ENCODE measurements around the gene OVCH1. TPM values are rescaled to one million over a fixed set of nuclear protein-coding genes. Genes with fewer than 3 reads are reported as not detected.
"Not testable (repeated sequence)": the region's sequence is repeated elsewhere in the genome, so short reads cannot be mapped to it uniquely, and the experiment has no call there.

OVCH1 gene
- polyA plus RNA-seq, 2 donors, result 0.01 to 0.02 TPM

- 74 to 79% methylated on average over 3 of the region's 3 CpGs for WGBS, 2 donors
- Histone ChIP-seq H3K27me3 (ENCODE audit: control insufficient read depth in 1 of 2, insufficient read depth in 2 of 2, low read length in 2 of 2) (no peaks in the 10 kb centered on the region), H3K27ac (ENCODE audit: low read depth in 2 of 2, low read length in 1 of 2) (no peak overlapping the region), H3K9me3 (ENCODE audit: control insufficient read depth in 2 of 2, insufficient read depth in 1 of 2, low read depth in 1 of 2, low read length in 1 of 2) (no peaks in the 10 kb centered on the region), H3K4me3 (ENCODE audit: low read depth in 1 of 2, low read length in 2 of 2) (no peak overlapping the region), H3K36me3 (ENCODE audit: control insufficient read depth in 2 of 2, insufficient read depth in 2 of 2, low read length in 1 of 2) (no peaks in the 10 kb centered on the region), H3K4me1 (ENCODE audit: control insufficient read depth in 2 of 2, insufficient read depth in 2 of 2, low read length in 1 of 2) (no peaks in the 10 kb centered on the region)
Measured at GRCh38 chr12:29396774-29397173, 100.7 kb downstream of the OVCH1 start.

DNA sequence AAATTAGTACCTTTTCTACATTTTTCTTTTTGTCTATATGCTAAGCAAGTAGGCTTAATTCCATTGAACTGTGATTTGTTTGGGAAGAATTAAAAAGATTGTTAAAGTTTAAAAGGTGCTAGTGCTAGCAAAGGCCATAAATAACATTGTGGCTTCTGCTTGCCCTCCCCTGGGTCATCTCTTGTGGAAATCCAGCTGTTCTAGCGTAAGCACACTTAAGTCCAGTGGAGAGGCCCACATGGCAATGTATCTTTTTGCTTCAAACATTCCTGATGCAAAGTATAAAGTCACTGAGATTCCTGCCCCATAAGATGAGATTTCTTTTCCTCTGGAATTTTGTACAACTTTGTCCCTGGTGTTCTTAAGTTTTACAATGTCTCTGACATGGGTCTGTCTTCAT, 102.1 kb downstream of the OVCH1 start:
- Histone ChIP-seq H3K9me3 (ENCODE audit: control insufficient read depth in 2 of 2, insufficient read depth in 1 of 2, low read depth in 1 of 2, low read length in 1 of 2) (no peaks in the 10 kb centered on the region), H3K27me3 (ENCODE audit: control insufficient read depth in 1 of 2, insufficient read depth in 2 of 2, low read length in 2 of 2) (no peaks in the 10 kb centered on the region), H3K36me3 (ENCODE audit: control insufficient read depth in 2 of 2, insufficient read depth in 2 of 2, low read length in 1 of 2) (no peaks in the 10 kb centered on the region), H3K4me1 (ENCODE audit: control insufficient read depth in 2 of 2, insufficient read depth in 2 of 2, low read length in 1 of 2) (no peaks in the 10 kb centered on the region), H3K4me3 (ENCODE audit: low read depth in 1 of 2, low read length in 2 of 2) (no peak overlapping the region), H3K27ac (ENCODE audit: low read depth in 2 of 2, low read length in 1 of 2) (no peak overlapping the region)
- WGBS, 2 donors, result 83 to 88% methylated on average over 1 of the region's 1 CpG

DNA sequence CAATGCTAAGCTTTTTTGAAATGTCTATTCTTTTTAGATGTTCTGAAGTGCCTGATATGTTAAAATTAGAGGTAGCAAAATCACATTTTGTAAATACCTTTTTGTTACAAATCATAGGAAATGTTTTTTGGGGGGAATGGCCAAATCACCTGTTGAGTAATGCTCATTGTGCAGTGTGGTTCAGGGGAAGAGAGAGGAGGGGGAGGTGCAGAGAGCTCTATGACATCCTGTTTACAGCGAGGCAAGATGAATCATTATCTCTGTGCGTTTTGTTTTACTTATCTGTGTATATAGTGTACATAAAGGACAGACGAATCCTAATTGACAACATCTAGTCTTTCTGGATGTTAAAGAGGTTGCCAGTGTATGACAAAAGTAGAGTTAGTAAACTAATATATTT, 107.1 kb downstream of the OVCH1 start:
- not testable (repeated sequence) for H3K9me3 ChIP-seq (ENCODE audit: control insufficient read depth in 2 of 2, insufficient read depth in 1 of 2, low read depth in 1 of 2, low read length in 1 of 2); H3K27me3 ChIP-seq (ENCODE audit: control insufficient read depth in 1 of 2, insufficient read depth in 2 of 2, low read length in 2 of 2)
- WGBS, 2 donors, result 40 to 50% methylated on average over 3 of the region's 3 CpGs

DNA sequence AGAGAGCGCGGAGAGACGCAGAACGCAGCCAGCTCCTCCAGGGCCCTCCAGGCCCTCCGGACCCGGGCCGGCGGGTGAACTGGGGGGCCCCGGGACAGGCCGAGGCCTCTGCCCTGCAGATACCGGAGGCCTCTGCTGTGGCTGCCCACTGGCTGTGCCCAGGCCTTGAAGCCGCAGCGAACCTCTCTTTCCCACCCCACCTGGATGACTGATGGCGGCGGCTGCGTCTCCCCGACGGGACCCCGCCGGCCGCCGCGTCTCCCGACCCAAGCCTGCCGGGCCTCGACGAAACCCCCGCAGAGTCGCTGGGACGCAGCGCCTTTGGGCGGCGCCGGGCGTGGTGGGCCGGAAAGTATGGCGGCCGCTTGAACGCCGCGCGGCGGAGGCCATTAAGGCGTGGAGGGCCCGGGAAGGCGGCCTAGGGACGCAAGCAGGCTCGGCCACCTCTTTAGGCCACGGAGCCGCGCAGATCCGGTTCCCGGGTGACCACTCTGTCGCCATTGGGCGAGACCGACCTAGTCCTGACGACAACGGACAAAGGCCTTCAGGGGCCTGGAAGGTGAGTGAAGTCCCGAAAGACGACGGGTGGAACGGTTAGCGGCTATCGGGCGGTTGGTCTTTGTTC, 108.1 kb downstream of the OVCH1 start:
- no peaks in the 10 kb centered on the region for H3K27me3 ChIP-seq (ENCODE audit: control insufficient read depth in 1 of 2, insufficient read depth in 2 of 2, low read length in 2 of 2)
- no peak overlapping the region for H3K27ac ChIP-seq (ENCODE audit: low read depth in 2 of 2, low read length in 1 of 2)
- WGBS, 2 donors, result 92 to 96% methylated on average over 54 to 65 of the region's 65 CpGs
- H3K36me3 ChIP-seq (ENCODE audit: control insufficient read depth in 2 of 2, insufficient read depth in 2 of 2, low read length in 1 of 2), result no peaks in the 10 kb centered on the region
- H3K4me1 ChIP-seq (ENCODE audit: control insufficient read depth in 2 of 2, insufficient read depth in 2 of 2, low read length in 1 of 2), result no peaks in the 10 kb centered on the region
- no peak overlapping the region for H3K4me3 ChIP-seq (ENCODE audit: low read depth in 1 of 2, low read length in 2 of 2)
- no peaks in the 10 kb centered on the region for H3K9me3 ChIP-seq (ENCODE audit: control insufficient read depth in 2 of 2, insufficient read depth in 1 of 2, low read depth in 1 of 2, low read length in 1 of 2)

More for the DNA sequence above, 107.1 kb downstream of the OVCH1 start:
- not testable (repeated sequence) for H3K4me1 ChIP-seq (ENCODE audit: control insufficient read depth in 2 of 2, insufficient read depth in 2 of 2, low read length in 1 of 2); H3K36me3 ChIP-seq (ENCODE audit: control insufficient read depth in 2 of 2, insufficient read depth in 2 of 2, low read length in 1 of 2); H3K4me3 ChIP-seq (ENCODE audit: low read depth in 1 of 2, low read length in 2 of 2); H3K27ac ChIP-seq (ENCODE audit: low read depth in 2 of 2, low read length in 1 of 2)

GRCh38 chr12:29386084-29386680, 111.3 kb downstream of the OVCH1 start:
- H3K36me3 ChIP-seq (ENCODE audit: control insufficient read depth in 2 of 2, insufficient read depth in 2 of 2, low read length in 1 of 2); H3K27ac ChIP-seq (ENCODE audit: low read depth in 2 of 2, low read length in 1 of 2); H3K9me3 ChIP-seq (ENCODE audit: control insufficient read depth in 2 of 2, insufficient read depth in 1 of 2, low read depth in 1 of 2, low read length in 1 of 2); H3K27me3 ChIP-seq (ENCODE audit: control insufficient read depth in 1 of 2, insufficient read depth in 2 of 2, low read length in 2 of 2); H3K4me1 ChIP-seq (ENCODE audit: control insufficient read depth in 2 of 2, insufficient read depth in 2 of 2, low read length in 1 of 2); H3K4me3 ChIP-seq (ENCODE audit: low read depth in 1 of 2, low read length in 2 of 2): not testable (repeated sequence)
- 97% methylated on average over 34 to 36 of the region's 36 CpGs for WGBS, 2 donors

- not testable (repeated sequence) for H3K4me3 ChIP-seq (ENCODE audit: low read depth in 1 of 2, low read length in 2 of 2); H3K36me3 ChIP-seq (ENCODE audit: control insufficient read depth in 2 of 2, insufficient read depth in 2 of 2, low read length in 1 of 2); H3K27me3 ChIP-seq (ENCODE audit: control insufficient read depth in 1 of 2, insufficient read depth in 2 of 2, low read length in 2 of 2); H3K27ac ChIP-seq (ENCODE audit: low read depth in 2 of 2, low read length in 1 of 2); H3K9me3 ChIP-seq (ENCODE audit: control insufficient read depth in 2 of 2, insufficient read depth in 1 of 2, low read depth in 1 of 2, low read length in 1 of 2); H3K4me1 ChIP-seq (ENCODE audit: control insufficient read depth in 2 of 2, insufficient read depth in 2 of 2, low read length in 1 of 2)
- 95% methylated on average over 14 to 17 of the region's 17 CpGs for WGBS, 2 donors
Measured at GRCh38 chr12:29385194-29385593, 112.3 kb downstream of the OVCH1 start.

DNA sequence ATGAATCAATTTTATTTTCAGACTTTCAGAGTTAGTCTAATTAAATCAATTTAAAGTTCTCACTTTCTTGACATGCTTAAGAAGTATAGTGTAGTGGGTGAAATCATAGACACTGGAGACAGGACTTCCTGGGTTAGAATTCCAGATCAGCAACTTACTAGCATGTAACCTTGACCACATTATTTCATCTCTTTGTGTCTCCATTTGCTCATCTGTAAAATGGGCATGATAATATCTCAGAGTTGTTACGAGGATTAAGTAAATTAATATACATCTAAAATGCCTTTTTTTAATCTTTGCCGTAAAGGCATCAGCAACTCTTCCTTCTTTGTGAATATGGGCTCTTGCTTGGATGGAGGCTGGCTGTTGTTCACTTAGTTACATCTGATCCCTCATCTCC, 115.2 kb downstream of the OVCH1 start:
- Histone ChIP-seq H3K36me3 (ENCODE audit: control insufficient read depth in 2 of 2, insufficient read depth in 2 of 2, low read length in 1 of 2) (no peaks in the 10 kb centered on the region), H3K4me3 (ENCODE audit: low read depth in 1 of 2, low read length in 2 of 2) (no peak overlapping the region), H3K27me3 (ENCODE audit: control insufficient read depth in 1 of 2, insufficient read depth in 2 of 2, low read length in 2 of 2) (no peaks in the 10 kb centered on the region), H3K27ac (ENCODE audit: low read depth in 2 of 2, low read length in 1 of 2) (no peak overlapping the region), H3K4me1 (ENCODE audit: control insufficient read depth in 2 of 2, insufficient read depth in 2 of 2, low read length in 1 of 2) (no peaks in the 10 kb centered on the region), H3K9me3 (ENCODE audit: control insufficient read depth in 2 of 2, insufficient read depth in 1 of 2, low read depth in 1 of 2, low read length in 1 of 2) (no peaks in the 10 kb centered on the region)
- WGBS, 2 donors, result 96 to 100% methylated on average over 2 of the region's 2 CpGs

- WGBS, 2 donors, result 0% methylated on average over 55 of the region's 55 CpGs
- H3K27me3 ChIP-seq (ENCODE audit: control insufficient read depth in 1 of 2, insufficient read depth in 2 of 2, low read length in 2 of 2), result no peaks in the 10 kb centered on the region
- no peaks in the 10 kb centered on the region for H3K36me3 ChIP-seq (ENCODE audit: control insufficient read depth in 2 of 2, insufficient read depth in 2 of 2, low read length in 1 of 2)
- peak within 1 kb of the TSS; percentile 90 to 98 for H3K27ac ChIP-seq (ENCODE audit: low read depth in 2 of 2, low read length in 1 of 2)
- H3K4me3 ChIP-seq (ENCODE audit: low read depth in 1 of 2, low read length in 2 of 2), result peak within 1 kb of the TSS; percentile 93 to 100
- no peaks in the 10 kb centered on the region for H3K9me3 ChIP-seq (ENCODE audit: control insufficient read depth in 2 of 2, insufficient read depth in 1 of 2, low read depth in 1 of 2, low read length in 1 of 2)
- no peaks in the 10 kb centered on the region for H3K4me1 ChIP-seq (ENCODE audit: control insufficient read depth in 2 of 2, insufficient read depth in 2 of 2, low read length in 1 of 2)
Measured at GRCh38 chr12:29380536-29381523, 116.7 kb downstream of the OVCH1 start, which contains the start of gene ERGIC2. ERGIC2 (minus strand) TSS chr12:29381172; CDS start chr12:29371633, 9,539 bp downstream.

Measured in esophagus (tissue), 2 donors.